Limb (tissue), 2 donors: ENCODE measurements around the gene OSBPL6.
"Not testable (repeated sequence)": the region's sequence is repeated elsewhere in the genome, so short reads cannot be mapped to it uniquely, and the experiment has no call there.

Experiments used
- DNase-seq, 2 donors: peaks; one replicate each; pipeline ENCODE4 v3.0.0-alpha.2; 2016; ENCODE audit errors: extremely low spot score in 2 of 2

OSBPL6 gene

DNA sequence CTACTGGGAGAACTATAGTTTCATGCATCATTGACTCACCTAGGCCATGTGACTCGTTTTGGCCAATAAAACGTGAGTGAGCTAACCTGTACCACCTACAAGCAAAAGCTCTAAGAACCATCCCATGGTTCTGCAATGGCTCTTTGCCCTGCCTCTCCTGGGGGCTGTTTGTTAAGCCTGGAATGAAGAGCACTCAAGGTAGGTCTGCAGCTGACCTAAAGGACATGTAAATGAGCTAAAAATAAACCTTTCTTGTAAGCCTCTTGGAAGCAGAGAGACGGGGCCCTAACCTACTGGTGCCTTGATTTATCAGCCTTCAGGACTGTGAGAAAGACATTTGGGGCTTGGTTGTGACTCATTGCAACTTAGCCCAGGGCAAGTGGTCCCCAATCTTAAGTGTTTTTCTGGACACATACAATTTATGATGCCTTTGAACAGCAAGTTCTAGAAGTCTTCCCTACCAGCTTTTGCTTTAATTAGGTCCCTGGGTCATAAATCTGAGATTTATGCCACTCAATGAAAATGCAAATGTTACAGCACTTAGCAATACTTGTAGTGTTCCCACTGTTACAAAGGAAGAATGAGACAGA is 107.4 kb downstream of the OSBPL6 start:
- DNase-seq, result no peak

DNA sequence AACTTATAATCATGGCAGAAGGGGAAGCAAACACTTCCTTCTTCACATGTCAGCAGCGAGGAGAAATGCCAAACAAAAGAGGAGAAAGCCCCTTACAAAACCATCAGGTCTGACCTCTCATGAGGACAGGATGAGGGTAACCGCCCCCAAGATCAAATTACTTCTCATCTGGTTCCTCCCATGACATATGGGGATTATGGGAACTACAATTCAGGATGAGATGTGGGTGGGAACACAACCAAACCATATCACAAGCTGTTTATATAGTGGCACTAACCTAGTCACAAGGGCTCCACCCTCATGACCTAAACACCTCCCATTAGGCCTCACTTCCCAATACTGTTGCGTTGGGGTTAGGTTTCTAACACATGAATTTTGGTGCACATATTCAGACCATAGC is 110.0 kb downstream of the OSBPL6 start:
- no peak for DNase-seq

DNA sequence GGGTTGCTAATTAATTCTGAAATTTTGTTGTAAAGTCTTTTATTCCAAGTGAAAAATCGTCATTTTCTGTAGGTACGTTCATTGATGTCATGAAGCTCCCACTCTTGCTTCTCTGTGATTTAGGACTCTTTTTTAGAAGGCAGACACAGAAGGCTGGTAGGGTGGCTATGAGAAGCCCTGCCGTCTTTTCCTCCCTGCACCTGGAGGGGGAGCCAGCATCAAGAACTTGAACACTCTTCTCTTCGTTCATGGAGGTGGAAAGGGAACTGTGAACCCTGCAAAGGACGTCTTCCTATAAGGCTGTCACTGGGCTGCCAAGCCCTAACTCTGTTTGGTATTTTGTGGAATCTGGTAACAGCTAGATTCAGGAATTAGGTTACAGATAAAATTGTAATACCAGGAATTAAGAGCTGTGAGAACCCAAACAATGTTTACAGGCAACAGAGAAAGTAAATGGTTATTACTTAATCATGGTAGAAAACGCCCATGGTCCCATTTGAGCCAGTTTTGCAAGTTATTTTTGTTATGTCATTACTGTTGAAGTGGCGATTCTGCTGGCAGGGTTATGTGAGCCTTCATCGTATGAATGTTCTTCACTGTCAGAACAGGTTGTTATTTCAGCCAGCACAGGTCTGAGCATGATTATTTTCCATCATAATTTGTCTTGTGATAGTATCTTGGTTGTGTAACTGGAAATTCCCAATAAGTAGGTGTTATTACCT is 112.2 kb downstream of the OSBPL6 start:
- peak in 1 of 2 donors; percentile 40 for DNase-seq

DNA sequence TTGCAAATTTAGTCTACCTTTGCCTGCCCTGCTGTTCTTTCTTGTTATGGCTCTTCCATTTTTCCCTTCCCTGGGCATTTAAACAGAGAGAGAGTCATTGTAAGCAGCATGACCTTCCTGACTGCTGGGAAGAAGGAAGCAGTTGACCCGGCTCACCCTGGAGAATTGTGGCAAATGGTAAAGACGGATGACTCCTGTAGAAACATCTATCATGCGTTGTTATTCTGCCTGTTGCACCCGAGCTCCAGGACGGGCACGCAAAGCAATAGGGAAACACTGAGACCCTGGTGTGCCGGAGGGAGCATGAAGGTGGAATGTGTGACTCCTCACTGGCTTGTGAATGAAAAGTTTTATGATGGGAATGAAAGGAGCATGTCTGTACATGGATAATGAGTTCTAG is 113.3 kb downstream of the OSBPL6 start:
- no peak for DNase-seq

DNA sequence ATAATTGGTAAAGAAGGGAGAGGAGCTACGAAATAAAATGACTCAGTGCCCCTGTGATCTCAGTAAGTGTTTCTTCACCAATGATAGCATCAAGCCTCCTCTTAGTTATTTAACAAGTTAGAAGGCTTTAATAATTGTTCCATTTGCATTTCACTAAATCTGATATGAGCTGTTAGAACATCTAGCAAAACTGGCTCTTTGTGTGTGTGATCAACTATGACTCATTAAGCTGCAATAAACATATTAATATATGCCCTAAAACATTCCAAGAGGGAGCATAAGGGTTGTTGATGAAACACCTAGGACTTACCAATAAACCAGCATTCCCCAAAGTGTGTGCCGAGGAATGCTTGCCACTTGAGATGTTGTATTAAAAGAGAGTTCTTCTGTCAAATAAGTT is 115.2 kb downstream of the OSBPL6 start:
- no peak for DNase-seq

DNA sequence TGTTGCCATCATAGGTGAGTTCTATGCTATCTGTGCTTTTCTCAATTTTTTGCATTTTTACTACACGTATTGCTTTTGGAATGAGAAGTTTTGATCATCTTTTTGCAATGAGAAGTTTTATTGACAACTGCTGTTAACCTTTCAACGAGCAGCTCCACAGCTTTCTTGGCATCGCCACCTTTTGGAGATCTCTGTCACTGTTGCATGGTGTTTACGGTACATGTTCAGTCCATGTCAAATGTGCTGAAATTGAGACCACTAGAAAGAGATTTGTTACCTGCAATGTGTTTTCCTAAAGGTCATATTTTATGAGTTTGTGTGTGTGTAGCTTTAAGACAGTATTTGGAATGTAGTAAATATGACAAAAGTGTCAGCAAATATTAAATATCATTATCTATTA is 120.8 kb downstream of the OSBPL6 start:
- DNase-seq, result no peak

DNA sequence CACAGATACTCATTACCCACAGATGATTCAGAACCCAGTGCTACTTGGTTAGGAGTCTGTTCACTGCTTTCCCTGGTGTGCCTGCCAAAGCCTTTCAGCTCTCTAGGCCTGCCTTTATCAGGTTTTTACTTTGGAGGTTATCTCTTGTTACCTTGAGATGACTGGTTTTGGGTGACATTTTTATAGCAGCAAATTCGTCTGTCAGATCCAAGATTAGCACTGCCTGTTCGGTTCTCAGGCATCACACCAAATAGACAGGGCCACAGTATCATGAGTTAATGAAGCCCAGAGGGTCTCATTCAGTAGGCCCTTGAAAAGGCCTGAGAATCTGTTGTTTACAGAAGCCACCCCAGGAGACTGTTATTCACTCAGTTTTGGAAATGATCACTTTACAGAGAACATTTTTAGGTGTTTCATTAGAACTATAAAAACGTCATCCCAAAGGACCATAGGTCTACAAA is 121.2 kb downstream of the OSBPL6 start:
- DNase-seq, result no peak

DNA sequence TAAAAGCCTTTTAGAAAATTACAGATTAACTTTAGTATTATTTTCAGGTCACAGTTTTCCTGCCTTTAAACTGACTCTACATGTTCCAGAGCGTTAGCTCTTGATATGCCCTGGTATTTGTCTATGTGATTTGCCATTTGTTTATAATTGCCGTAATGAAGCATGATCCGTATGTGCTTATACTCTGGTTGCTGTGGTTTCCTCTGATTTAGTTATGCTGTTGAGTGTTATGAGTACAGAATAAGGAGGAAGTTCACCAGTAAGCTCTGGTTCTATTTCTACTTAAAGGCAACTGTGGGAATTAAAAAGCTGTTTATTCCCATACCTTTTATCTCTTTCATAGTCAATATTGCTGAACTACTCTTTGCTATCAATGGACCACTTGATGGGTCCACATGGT is 123.5 kb downstream of the OSBPL6 start:
- DNase-seq, result no peak

DNA sequence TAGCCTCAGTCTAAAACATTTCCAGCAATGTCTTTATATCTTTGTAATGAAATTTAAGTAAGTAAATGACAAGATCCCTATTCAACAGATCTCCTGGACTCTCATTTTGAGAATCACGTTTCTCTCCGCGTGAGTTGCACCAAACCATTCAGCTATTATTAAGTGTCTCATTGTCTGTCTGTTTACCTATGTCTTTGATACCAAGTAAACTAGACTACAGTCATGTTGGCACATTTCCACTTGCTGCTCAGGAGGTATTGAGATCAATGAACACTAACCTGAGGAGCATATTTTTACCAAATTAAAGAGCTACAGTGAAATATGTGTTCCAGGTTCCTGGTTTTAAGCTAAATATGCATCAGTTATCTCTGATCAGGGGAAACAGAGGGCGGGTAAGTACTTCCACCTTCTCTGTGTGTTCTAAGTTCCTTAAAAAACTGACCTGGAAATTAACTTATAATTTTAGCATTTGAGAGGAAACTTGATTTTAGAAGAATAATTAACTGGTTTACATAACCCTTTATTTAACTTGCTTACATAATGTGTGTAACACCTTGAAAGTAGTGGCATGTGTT is 125.8 kb downstream of the OSBPL6 start:
- no peak for DNase-seq

DNA sequence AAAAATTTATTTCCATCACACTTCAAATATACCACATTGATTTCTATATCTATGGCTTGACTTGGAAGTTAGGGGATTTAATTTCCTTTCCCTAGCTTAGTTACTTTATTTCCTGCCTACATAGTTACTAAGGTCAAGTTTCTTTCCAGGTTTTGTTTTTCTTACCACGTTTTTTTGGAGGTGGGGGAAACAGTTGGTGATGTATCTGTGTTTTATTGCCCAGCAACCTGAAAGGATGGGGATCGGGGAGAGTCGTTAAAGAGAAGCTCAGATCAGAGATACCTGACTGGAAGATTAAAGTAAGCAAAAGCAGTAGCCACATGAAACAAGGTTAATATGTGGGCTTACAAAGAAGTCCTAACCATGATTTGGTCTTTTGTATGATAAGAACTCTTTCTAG is 127.8 kb downstream of the OSBPL6 start:
- DNase-seq, result no peak

DNA sequence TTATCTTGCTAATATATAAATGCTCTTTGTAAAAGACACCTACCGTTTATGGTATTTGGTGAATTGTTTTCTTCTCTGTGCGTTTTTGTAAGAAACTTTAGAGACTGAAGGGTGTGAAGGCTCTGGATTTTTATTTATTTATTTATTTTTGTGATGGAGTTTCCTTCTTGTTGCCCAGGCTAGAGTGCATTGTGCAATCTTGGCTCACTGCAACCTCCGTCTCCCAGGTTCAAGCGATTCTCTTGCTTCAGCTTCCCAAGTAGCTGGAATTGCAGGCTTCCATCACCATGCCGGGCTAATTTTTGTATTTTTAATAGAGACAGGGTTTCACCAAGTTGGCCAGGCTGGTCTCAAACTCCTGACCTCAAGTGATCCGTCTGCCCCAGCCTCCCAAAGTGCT is 129.0 kb downstream of the OSBPL6 start:
- DNase-seq, result not testable (repeated sequence)

DNA sequence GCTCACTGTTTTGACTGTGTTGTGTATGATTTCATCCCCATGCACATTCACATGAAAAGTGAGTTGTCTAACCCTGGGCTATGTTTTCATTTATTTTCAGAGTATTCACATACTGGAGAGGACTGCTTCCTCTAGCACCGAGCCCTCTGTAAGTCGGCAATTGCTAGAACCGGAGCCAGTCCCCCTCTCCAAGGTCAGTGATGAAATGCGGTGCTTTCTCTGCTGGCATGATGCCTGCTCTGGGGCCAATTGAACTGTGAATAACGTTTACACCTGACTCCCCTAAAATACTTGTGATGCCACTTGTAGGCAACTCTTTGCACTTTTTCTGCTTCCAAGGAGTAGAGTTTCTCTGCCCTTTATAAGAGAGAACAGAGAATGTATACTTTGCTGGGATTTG is 129.8 kb downstream of the OSBPL6 start:
- no peak for DNase-seq

DNA sequence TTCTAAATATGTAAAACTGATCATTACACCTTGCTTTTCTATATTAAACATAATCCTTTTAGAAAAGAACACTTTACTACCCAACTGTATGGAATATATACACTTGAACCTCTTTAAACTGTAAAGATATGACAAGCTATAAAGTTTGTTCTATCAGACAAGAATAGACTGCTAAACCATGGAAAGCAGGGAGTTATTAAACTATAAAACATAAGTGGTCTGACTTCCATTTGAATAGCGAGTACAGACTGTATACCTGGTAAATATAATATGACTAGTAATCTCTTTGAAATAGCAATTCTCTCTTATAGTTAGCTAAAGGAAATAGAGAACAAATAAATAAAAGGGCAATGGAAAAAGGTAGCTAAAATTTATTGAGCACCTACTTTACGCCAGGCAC is 131.0 kb downstream of the OSBPL6 start:
- DNase-seq, result no peak

DNA sequence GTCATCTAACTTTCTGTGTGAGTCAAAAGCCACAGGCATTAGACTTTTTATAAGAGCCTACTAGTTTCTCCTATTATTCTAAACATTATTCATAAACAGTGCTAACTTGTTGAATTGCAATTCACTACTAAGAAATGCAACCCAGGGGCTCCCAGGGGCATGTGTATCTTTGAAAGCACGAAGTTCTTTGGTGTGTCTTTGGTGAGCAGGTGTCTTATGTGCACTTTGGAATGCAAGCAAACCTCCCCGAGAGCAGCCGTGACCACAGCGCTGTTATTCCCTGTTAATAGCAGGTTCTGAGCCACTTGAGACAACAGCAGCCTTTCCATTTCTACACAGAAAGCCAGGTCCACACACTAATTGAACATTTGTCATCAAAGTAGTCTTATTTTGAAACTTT is 133.2 kb downstream of the OSBPL6 start:
- DNase-seq, result no peak

DNA sequence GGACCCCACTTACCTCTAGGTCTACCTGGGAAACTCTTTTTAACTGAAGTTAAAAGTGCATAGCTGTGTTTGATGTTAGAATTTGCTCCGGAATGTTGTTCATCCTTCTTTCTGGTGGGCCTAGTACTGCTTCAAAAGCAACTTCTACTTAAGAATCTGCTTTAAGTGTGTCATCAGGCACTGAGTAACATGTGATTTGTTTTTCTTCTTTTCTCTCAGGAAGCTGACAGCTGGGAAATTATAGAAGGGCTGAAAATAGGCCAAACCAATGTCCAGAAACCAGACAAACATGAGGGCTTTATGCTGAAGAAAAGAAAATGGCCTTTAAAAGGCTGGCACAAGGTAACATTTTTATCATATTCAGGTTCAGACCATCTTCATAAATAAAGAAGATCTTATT is 133.7 kb downstream of the OSBPL6 start:
- DNase-seq, result no peak

DNA sequence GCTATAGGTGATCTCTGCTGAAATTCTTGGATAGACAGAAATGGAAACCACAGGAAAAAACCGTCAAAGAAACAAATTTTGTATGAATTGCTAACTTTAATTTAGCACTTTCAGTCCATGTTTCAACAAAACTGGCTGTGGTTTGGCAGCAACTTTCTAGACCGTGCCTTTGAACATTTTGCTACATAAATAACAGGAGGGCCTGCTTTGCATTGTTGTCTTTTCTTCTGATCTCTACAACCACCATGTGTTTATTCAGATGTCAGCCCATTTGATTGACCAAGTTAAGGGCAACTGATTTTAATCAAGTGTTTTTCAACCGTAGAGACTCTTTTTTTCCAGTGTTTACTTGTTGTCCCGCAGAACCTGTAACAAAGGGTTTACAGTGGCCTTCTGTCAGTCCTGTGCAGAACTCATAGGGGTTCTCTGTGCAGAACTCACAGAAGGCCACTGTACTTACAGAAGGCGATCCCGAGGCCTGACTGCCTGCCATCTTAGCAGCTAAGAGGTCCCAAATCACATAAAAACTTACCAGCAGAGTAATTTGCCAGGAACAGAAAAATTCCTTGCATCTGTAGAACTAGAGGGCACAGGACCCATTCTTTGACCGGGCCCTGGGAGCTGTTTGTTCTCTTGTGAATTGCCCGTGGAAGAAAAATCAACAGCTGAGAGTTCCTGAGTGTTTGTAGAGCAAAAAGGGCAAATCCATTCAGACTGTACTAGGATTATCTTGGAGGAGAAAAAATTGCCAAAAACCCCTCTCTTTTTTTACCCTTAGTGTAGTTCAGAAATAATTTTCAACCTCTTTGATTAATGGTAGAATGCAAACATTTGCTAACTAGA is 136.1 kb downstream of the OSBPL6 start:
- no peak for DNase-seq

DNA sequence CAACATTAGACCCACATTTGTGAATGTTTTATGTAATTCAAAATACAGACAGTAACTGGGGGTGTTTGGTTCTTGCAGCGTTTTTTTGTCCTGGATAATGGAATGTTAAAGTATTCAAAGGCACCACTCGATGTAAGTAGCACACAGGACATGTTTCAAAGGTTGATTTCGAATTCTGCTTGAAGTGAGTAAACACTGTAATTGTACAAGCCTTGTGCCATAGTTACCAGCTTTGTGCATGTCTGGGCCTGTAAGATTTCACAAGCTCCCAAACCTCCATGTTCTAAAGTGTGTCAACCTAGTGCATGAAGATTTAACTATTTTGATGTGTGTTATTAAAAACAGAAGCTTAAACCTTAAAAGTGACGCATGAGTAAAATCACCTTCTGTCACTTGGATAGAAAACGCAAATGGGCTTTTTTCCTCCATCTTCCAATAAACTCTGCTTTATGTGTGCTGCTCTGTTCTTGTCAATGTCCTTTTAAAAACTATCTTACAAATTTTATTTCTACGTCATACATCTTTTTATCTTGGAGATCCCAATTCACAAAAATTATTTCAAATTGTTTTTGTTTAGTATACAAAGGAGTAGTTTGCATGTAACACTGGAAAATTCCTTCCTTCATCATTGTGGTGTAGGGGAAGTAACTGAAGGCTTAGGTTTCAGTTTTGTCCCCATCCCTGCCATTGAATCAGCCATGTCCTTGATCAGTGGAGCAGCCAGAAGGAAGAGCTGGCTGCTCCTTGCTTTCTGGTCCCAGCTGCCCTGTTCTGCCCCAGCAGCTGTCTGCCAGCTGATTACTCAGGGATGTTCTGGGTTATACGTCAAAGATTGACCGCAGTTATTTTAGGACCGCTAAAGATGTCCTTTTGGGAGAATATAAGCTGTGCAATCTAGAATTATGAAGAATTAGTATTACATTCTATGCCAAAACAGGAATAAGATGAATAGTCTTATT is 137.4 kb downstream of the OSBPL6 start:
- DNase-seq, result no peak

DNA sequence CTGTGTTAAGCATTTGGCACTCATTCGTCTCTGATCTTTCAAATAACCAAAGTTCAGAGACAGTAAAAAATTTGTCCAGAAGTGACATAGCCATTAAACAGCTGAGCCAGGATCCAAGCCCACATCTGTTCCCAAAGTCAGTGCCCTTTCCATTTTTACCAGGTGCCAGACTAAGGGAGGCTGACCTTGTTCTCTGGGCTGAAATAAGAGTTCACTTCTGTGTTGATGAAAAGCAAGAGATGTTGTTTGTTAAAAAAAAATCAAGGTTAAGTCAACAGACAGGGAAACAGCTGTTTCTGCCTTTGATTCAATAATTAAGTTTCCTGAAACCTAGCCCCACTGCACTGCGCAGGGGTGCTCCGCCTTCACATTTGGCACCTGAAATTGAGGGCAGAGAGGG is 139.5 kb downstream of the OSBPL6 start:
- no peak for DNase-seq

DNA sequence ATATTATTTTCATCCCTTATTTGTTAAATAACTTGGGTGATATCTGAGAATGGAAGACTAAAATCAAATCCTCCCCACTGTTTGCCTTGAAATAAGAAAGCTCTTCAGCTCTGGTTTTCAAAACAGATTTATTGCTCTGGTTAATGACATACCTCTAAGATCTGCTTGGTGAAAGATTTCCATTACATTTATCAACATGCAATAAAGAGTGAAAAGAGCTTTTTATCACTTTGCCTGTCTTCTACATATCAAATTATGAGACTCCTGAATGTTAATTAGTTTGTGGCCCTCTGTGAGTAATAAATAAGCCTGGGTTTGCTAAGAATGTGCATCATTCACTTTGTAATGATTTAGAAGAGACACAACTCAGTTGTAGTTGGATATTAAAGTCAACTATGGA is 140.9 kb downstream of the OSBPL6 start:
- no peak for DNase-seq

DNA sequence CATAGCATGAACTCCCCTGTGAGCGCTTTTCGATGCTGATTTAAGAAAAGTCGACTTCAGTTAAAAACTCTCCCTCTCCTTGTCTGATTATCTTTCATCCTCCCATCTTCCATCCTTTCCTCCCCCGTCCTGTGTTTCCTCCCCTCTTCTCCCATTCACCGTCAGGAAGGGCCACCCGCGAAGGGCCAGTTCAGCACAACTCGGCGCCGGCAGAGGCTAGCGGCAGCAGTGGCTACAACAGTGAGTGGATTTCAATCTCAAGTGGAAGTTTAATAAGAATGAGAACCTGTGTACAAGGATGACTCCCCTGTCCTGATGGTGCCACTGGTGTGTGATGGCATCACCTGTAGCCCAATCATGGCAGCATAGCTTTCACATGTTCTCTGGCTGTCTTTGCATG is 149.8 kb downstream of the OSBPL6 start:
- no peak for DNase-seq

DNA sequence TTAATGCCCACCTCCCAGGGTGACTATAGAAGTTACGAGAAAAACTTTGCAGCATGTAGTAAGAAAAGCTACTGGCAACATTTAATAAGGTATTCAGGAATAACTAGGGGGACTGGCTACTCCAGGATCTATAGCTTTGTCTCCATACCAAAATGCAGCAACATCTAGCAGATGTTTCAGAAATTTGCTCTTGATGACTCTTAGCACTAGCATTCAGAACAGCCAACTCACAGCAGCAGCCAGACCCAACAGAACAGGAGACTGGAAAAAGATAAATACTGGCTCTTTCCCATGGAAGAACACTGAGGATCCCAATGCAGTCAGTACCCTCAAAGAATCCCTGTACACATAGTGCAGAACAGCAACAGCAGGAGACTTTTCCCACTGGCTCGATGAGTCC is 151.6 kb downstream of the OSBPL6 start:
- no peak for DNase-seq
